Psoas muscle (tissue), 8 donors: ENCODE data around the gene CCL4. TPM values are rescaled to one million over a fixed set of nuclear protein-coding genes. Genes with fewer than 3 reads are reported as not detected.

Source experiments
- ATAC-seq, 4 donors: fragments of 200-7000 bp; cut with Tn5 transposase; one replicate each; pipeline ENCODE4 v1.9.1; 2020; ENCODE audit warnings: moderate library complexity in 3 of 4, mild to moderate bottlenecking in 2 of 4
- DNase-seq, 2 donors: peaks; one replicate each; pipeline ENCODE4 v3.0.0-alpha.2; 2020
- H3K27ac ChIP-seq: fragments of 200-600 bp; one replicate; pipeline ENCODE4 v1.8.0; 2022
- H3K27me3 ChIP-seq, 3 donors: fragments of 200-600 bp in 1 of 3; one replicate each; pipeline versions ENCODE4 v1.6.1 to v1.8.0; 2013 to 2022; ENCODE audit warnings: low read length in 2 of 3, mild to moderate bottlenecking in 2 of 3, moderate library complexity in 1 of 3; ENCODE audit not compliant: insufficient read depth in 3 of 3
- H3K36me3 ChIP-seq, 2 donors: fragments of 200-600 bp in 1 of 2; one replicate each; pipeline versions ENCODE4 v1.6.1 to v1.8.0; 2013 to 2022; ENCODE audit warnings: low read depth in 1 of 2, mild to moderate bottlenecking in 1 of 2, moderate library complexity in 1 of 2; ENCODE audit not compliant: insufficient read depth in 1 of 2
- H3K4me1 ChIP-seq: fragments of 200-600 bp; one replicate; pipeline ENCODE4 v1.8.0; 2022
- H3K4me3 ChIP-seq: fragments of 200-600 bp; one replicate; pipeline ENCODE4 v1.8.0; 2022; ENCODE audit warnings: mild to moderate bottlenecking
- H3K9me3 ChIP-seq: fragments of 200-600 bp; one replicate; pipeline ENCODE4 v1.8.0; 2022
- CTCF ChIP-seq: fragments of 200-600 bp; IDR thresholded peaks from one replicate; pipeline ENCODE4 v1.8.0; 2022; ENCODE audit warnings: antibody characterized with exemption
- WGBS, 3 donors: extraction: QIAGEN DNeasy Blood & Tissue Kit; methylation state at CpG; one replicate each; pipeline versions ENCODE4 v1.1.6 to v1.1.7; 2013; 5-methylcytosine and 5-hydroxymethylcytosine counted together
- intact Hi-C, 2 donors: fragments of 100-400 bp; cut with DNase I; formaldehyde crosslinking; loops; one replicate each; pipeline versions ENCODE4 v1.11.0 to v1.14.2; 2022
- polyA plus RNA-seq, 3 donors: library from polyadenylated mRNA; stranded (reverse); fragments of 200-250 nt; gene quantifications; one replicate each; pipeline ENCODE4 v1.2.3, GENCODE V29; 2013
- total RNA-seq, 4 donors: library from RNA; stranded (reverse); fragmentation: NEBNext Ultra II Directional in 2 of 4; extraction: Animal tissue kit (Norgen Biotek cat#: 25700) in 2 of 4; gene quantifications; one replicate each; pipeline versions ENCODE4 v1.2.1 to v1.2.4, GENCODE V29; 2021 to 2023
- donor health status: healthy with polysubstance abuse.
- donor health status: DM: no; HTN: no; CAD: no; lungs with moderate emphysema.
- donor health status: Bipolar disorder and iron deficiency.
- donor health status: healthy.
- donor health status: DM: yes; HTN: yes; CAD: no.
- donor health status: DM: no; HTN: no; CAD: no.
- donor health status: DM: no; HTN: no; CAD: no.
- donor health status: DM: yes; HTN: yes; CAD: no.

CCL4 gene
- total and polyA plus RNA-seq, 7 donors: 0.13 to 2.2 (median 0.41) TPM

GRCh38 chr17:36148559-36149295 lies 45.1 kb downstream of the CCL4 start:
- TF ChIP-seq CTCF: peak; percentile 92
- H3K9me3 ChIP-seq: no peaks in the 10 kb centered on the region
- no peaks in the 10 kb centered on the region for H3K36me3 ChIP-seq
- intact Hi-C loops: loop anchor here in 1 of 2 donors (5.0 kb wide), 2 partner anchors 176 to 329 kb away; no protein-coding TSS in a partner anchor
- H3K4me1 ChIP-seq: no peaks in the 10 kb centered on the region
- H3K27me3 ChIP-seq: peaks cover 2 to 6% (median 3%) of the 10 kb centered on the region in 3 donors
- WGBS, 3 donors: 20 to 27% (median 26%) methylated on average over 6 of the region's 6 CpGs
- DNase-seq: peak; percentile 67 to 77
- no peak overlapping the region for H3K4me3 ChIP-seq
- H3K27ac ChIP-seq: no peak overlapping the region
- peak; percentile 55 to 87 (median 64) for ATAC-seq

DNA sequence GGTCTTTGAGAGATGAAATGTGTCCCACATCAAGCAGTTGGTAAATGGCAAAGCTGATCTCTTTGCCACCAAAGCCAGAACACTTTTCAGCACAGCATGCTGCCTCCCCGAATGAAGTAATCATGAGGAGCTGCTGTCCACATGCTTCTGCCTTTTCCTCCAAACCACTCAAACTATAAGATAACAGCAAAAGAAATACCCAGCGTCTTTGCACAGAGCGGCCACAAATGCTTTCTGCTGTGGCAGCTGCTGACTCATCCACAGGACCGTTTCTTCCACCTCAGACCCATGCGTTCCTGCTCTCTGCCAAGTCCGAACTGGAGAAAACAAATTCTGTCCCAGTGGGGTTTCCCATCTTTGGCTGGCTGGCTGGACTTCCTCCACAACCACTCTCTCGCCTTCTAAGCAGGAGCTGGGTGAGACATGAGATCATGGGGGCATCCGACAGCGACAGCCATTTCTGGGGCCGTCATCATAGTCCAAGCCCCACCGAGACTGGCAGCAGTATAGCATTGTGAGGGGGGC lies 45.7 kb downstream of the CCL4 start:
- Histone ChIP-seq H3K27ac (no peak overlapping the region), H3K27me3 (peaks cover 2 to 11% (median 7%) of the 10 kb centered on the region in 3 donors), H3K36me3 (no peaks in the 10 kb centered on the region), H3K4me3 (no peak overlapping the region), H3K4me1 (no peaks in the 10 kb centered on the region), H3K9me3 (no peaks in the 10 kb centered on the region)
- peak; percentile 54 to 74 for DNase-seq
- no peak for TF ChIP-seq CTCF
- intact Hi-C loops: loop anchor here in 1 of 2 donors (5.0 kb wide), 2 partner anchors 177 to 328 kb away; no protein-coding TSS in a partner anchor
- WGBS, 3 donors: 44 to 54% (median 51%) methylated on average over 11 of the region's 11 CpGs
- peak in 3 of 4 donors; percentile 30 to 72 (median 52) for ATAC-seq

GRCh38 chr17:36151891-36152638 lies 48.4 kb downstream of the CCL4 start:
- H3K4me1 ChIP-seq: no peaks in the 10 kb centered on the region
- H3K4me3 ChIP-seq: no peak overlapping the region
- H3K36me3 ChIP-seq: no peaks in the 10 kb centered on the region
- intact Hi-C loops: no loop called here
- no peaks in the 10 kb centered on the region for H3K9me3 ChIP-seq
- WGBS, 3 donors: 35 to 40% (median 38%) methylated on average over 4 of the region's 4 CpGs
- H3K27ac ChIP-seq: no peak overlapping the region
- no peak for TF ChIP-seq CTCF
- no peak for DNase-seq
- no peak for ATAC-seq
- peaks cover 2 to 19% (median 4%) of the 10 kb centered on the region in 3 donors for H3K27me3 ChIP-seq

GRCh38 chr17:36152639-36153120 lies 49.1 kb downstream of the CCL4 start:
- TF ChIP-seq CTCF: no peak
- WGBS, 3 donors: 77 to 83% (median 77%) methylated on average over 8 of the region's 8 CpGs
- H3K27me3 ChIP-seq: peaks cover 2 to 19% (median 4%) of the 10 kb centered on the region in 3 donors
- H3K4me3 ChIP-seq: no peak overlapping the region
- no peaks in the 10 kb centered on the region for H3K9me3 ChIP-seq
- intact Hi-C loops: no loop called here
- DNase-seq: no peak
- H3K27ac ChIP-seq: no peak overlapping the region
- H3K36me3 ChIP-seq: no peaks in the 10 kb centered on the region
- H3K4me1 ChIP-seq: no peaks in the 10 kb centered on the region
- ATAC-seq: no peak
